Activated T-helper 1 cell treated with anti-CD3 and anti-CD28 coated beads, Interleukin-2, amount 50 U/mL, for 16 hours (primary cell): Measurements from ENCODE around the gene KCNK1.

ENCODE experiments used
- DNase-seq, 2 donors: peaks; one replicate each; pipeline ENCODE4 v3.0.0-alpha.2; 2020; ENCODE audit warnings: low read depth in 1 of 2, low spot score in 1 of 2

The KCNK1 gene

GRCh38 chr1:233704170-233704897, 90.4 kb downstream of the KCNK1 start:
- no peak for DNase-seq

- DNase-seq: no peak
Observed at GRCh38 chr1:233704898-233705723, 91.2 kb downstream of the KCNK1 start.

DNA sequence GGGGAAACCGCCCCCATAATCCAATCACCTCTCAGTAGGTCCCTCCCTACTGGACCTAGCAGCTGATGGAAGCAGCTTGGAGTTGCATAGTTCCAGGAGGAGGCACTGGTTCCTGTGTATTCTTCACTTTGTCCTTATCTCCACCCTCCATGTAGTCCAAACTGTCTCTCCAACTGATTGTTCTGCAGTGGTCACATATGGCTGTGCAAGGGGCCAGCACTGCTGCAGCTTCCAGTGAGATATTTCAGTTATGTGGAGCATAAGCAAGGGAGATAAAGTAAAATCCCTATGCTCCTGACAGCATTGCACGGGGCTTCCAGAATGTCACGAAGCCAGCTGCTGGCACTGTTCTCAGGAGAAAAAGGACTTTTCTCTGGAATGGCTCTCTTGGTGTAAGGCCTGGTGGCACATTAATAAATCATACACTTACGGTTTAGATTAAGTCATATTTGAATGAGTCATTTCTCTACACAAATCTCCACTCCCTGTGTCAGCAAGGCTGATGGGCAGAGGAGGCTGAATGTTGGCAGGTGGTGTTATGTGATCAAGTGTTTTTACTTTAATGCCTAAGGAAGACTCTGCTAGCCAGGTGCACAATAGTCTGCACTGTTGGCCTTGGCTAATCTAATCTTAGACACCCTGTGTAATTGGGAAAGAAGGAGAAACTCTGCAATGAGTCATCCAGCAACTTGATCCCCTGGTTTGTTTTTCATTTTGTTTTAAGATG, 93.4 kb downstream of the KCNK1 start:
- no peak for DNase-seq

- no peak for DNase-seq
Observed at GRCh38 chr1:233707880-233708815, 94.2 kb downstream of the KCNK1 start.

- no peak for DNase-seq
Observed at GRCh38 chr1:233710031-233710430, 96.1 kb downstream of the KCNK1 start.

DNA sequence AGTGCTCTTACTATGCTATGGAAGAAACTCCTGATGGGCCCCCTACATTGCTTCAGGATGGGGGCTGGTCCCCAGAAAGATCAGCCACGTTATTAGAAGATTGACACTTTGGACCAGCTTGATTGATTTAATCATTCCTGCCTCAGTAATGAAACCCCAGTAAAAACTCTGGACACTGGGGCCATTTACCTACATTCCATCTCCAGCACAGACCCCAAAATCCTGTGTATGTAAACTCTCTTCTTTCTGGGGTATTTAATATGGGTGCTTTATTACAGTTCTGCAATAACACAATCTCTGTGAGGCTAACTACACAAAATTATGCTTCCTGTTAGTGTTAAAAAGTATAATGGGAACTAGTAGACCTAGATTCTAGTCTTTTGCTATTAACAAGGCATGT, 96.6 kb downstream of the KCNK1 start:
- DNase-seq: no peak

- DNase-seq: no peak
Observed at GRCh38 chr1:233714631-233715217, 100.8 kb downstream of the KCNK1 start.

- no peak for DNase-seq
Observed at GRCh38 chr1:233718057-233718456, 104.2 kb downstream of the KCNK1 start.

- no peak for DNase-seq
Observed at GRCh38 chr1:233719655-233720341, 105.9 kb downstream of the KCNK1 start.

DNA sequence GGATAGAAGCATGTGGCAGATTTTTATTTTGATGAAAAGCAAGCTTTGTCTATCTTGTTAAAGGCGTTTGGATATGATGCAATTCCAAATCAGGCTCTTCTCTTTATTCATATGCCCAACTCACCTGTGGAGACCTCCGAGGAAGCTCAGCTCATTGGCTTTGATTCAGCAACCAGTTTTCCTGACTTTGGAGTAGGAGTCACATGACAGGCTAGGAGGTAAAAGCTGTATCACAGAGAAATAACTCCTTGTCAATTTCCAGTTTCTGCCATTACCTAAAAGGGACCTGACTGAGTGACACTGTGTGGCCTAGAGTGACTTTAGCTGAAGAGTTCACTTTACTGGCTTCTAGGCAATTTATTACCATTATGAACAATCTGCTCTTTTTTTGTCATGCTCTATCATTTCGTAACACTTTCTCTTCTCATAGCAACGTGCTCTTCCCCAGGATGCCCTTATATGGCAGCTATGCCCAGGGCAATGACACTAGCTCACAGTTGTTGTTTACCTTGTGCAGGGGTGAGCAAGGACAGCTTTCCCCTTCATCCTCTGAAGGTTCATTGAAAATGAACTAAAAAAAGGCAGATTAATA, 107.2 kb downstream of the KCNK1 start:
- DNase-seq: no peak
